Measurements from ENCODE around the gene CRELD2. TPM values are rescaled to one million over a fixed set of nuclear protein-coding genes. Genes with fewer than 3 reads are reported as not detected.

The CRELD2 gene
- total RNA-seq, 2 donors from 2014 or later: 55.1 to 70.1 TPM

DNA sequence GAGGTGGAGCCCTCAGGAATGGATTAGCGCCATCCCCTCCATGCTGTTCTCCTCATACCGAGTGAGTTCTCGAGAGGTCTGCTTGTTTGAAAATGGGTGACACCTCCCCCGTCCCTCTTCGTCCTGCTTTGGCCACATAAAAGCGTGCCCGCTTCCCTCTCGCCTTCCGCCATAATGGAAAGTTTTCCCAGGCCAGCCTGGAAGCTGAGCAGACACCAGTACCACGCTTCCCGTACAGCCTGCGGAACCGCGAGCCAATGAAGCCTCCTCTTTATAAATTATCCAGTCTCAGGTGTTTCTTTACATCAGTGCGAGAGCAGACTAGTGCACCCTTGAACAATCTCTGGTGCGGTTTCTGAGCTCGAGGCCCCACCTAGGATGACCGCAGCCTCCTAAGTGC, 13.0 kb upstream of the CRELD2 start:
- no peaks in the 10 kb centered on the region for H3K4me1 ChIP-seq (replicated peaks)
- peaks cover 0 to 10% of the 10 kb centered on the region in 2 donors for H3K36me3 ChIP-seq
- no peaks in the 10 kb centered on the region for H3K9me3 ChIP-seq
- DNase-seq (ENCODE audit: low spot score): no peak
- no peak overlapping the region for H3K4me3 ChIP-seq
- 95% methylated on average over 18 of the region's 18 CpGs for WGBS
- H3K27ac ChIP-seq: no peak overlapping the region
- H3K27me3 ChIP-seq (replicated peaks; ENCODE audit: insufficient read depth): no peaks in the 10 kb centered on the region
- intact Hi-C loops (cut with DNase I): no loop called here
- TF ChIP-seq POLR2A (IDR thresholded peaks at IDR 0.05) (no peak), POLR2AphosphoS5 (IDR thresholded peaks at IDR 0.05) (no peak)
- TF ChIP-seq, protein P1, sequence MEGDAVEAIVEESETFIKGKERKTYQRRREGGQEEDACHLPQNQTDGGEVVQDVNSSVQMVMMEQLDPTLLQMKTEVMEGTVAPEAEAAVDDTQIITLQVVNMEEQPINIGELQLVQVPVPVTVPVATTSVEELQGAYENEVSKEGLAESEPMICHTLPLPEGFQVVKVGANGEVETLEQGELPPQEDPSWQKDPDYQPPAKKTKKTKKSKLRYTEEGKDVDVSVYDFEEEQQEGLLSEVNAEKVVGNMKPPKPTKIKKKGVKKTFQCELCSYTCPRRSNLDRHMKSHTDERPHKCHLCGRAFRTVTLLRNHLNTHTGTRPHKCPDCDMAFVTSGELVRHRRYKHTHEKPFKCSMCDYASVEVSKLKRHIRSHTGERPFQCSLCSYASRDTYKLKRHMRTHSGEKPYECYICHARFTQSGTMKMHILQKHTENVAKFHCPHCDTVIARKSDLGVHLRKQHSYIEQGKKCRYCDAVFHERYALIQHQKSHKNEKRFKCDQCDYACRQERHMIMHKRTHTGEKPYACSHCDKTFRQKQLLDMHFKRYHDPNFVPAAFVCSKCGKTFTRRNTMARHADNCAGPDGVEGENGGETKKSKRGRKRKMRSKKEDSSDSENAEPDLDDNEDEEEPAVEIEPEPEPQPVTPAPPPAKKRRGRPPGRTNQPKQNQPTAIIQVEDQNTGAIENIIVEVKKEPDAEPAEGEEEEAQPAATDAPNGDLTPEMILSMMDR (IDR thresholded peaks at IDR 0.05): no peak

DNA sequence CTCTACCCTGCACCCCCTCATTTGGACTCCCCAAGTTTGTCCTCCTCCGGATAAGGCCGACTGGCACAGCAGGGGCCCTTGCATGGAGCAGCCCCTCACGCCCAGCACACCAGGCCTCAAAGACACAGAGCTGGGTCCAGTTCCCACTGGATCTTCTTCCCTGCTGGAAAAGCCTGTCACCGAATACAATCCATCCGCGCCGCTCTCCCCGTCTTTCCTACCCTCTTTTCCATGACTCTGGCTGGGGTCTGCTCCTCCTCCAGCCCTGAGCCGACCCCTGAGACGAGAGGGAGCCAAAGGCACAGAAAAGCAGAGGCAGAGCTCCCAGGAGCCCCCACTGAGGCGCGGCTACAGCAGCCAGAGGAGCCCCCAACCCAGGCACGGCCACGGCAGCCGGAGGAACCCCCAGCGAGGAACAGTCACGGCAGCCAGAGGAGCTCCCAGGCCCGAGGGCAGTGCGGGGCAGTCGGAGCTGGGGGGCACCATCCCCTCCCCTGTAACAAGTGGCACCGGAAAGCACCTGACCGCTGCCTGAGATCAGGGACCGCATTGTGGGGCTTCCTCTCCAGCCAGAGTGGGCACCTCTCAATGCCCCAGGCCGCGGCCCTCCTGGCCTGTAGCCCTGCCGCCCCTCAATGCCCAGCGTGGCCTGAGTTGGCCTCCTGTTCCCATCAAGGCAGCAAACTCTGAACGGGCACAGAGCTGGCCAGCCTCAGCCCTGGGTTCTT, 12.2 kb upstream of the CRELD2 start:
- DNase-seq (ENCODE audit: low spot score): no peak
- TF ChIP-seq, protein P1 (IDR thresholded peaks at IDR 0.05): no peak
- no peak for TF ChIP-seq POLR2A (IDR thresholded peaks at IDR 0.05)
- no peak for TF ChIP-seq POLR2AphosphoS5 (IDR thresholded peaks at IDR 0.05)
- 96% methylated on average over 28 of the region's 28 CpGs for WGBS
- Histone ChIP-seq H3K4me1 (replicated peaks) (no peaks in the 10 kb centered on the region), H3K27me3 (replicated peaks; ENCODE audit: insufficient read depth) (no peaks in the 10 kb centered on the region), H3K4me3 (no peak overlapping the region), H3K9me3 (no peaks in the 10 kb centered on the region), H3K27ac (no peak overlapping the region), H3K36me3 (peaks cover 0 to 10% of the 10 kb centered on the region in 2 donors)
- intact Hi-C loops (cut with DNase I): no loop called here

DNA sequence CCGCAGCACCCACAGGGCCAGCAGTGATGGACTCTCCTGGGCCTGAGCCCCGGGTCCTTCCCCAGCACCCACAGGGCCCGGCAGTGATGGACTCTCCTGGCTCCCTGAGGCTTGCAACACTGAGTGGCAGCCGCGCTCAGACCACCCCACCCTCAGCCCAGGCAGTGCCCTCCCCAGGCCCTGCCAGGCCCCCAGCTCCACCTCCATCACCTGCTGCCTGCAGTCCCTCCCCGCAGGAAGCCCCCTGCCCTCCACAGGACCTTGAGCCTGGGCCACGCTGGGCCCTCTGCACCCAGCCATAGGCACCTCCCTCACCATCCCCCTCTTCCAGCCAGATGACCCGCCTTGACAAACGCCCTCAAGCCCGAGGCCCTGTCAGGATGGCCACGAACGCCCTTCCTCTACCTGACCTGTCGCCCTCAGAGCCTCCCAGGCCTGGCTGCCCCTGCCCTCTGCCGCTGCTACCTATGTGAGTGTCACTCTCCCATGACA, 11.6 kb upstream of the CRELD2 start:
- Histone ChIP-seq H3K4me3 (no peak overlapping the region), H3K9me3 (no peaks in the 10 kb centered on the region), H3K27ac (no peak overlapping the region), H3K36me3 (peaks cover 0 to 10% of the 10 kb centered on the region in 2 donors), H3K4me1 (replicated peaks) (no peaks in the 10 kb centered on the region), H3K27me3 (replicated peaks; ENCODE audit: insufficient read depth) (no peaks in the 10 kb centered on the region)
- 94% methylated on average over 14 of the region's 14 CpGs for WGBS
- DNase-seq (ENCODE audit: low spot score): no peak
- TF ChIP-seq POLR2AphosphoS5 (IDR thresholded peaks at IDR 0.05): no peak
- TF ChIP-seq, protein P1 (IDR thresholded peaks at IDR 0.05): no peak
- intact Hi-C loops (cut with DNase I): no loop called here

DNA sequence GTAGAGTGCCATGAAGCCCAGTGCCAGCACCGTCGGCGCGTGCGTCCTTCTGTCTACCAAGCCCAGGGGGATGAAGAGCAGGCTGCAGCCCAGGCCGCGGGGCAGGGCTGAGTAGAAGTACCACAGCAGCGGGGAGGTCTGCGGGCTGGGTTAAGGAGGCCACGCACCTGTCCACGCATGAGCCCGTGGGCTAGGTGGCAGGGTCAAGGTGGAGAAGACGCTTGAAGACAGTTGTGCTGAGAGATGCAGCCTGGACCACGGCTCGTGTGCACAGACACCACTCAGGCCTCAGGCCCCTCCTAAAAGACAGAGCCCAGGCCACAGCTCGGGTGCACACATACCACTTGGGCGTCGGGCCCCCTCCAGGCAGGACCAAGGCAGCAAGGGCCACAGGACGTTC, 10.6 kb upstream of the CRELD2 start:
- H3K4me3 ChIP-seq: no peak overlapping the region
- no peaks in the 10 kb centered on the region for H3K9me3 ChIP-seq
- H3K4me1 ChIP-seq (replicated peaks): no peaks in the 10 kb centered on the region
- H3K27ac ChIP-seq: no peak overlapping the region
- no peak for TF ChIP-seq POLR2AphosphoS5 (IDR thresholded peaks at IDR 0.05)
- no peak for TF ChIP-seq POLR2A (IDR thresholded peaks at IDR 0.05)
- TF ChIP-seq, protein P1 (IDR thresholded peaks at IDR 0.05): no peak
- H3K36me3 ChIP-seq: peaks cover 0 to 10% of the 10 kb centered on the region in 2 donors
- DNase-seq (ENCODE audit: low spot score): no peak
- no peaks in the 10 kb centered on the region for H3K27me3 ChIP-seq (replicated peaks; ENCODE audit: insufficient read depth)
- WGBS: 93% methylated on average over 19 of the region's 19 CpGs
- intact Hi-C loops (cut with DNase I): no loop called here

All from prostate gland (tissue), 2 donors.